HEK293 (cell line): ENCODE data around the gene MRPL36.
"Not testable (repeated sequence)": the region's sequence is repeated elsewhere in the genome, so short reads cannot be mapped to it uniquely, and the experiment has no call there.

Experiments
- ZNF266 ChIP-seq: fragments of 450-650 bp; formaldehyde crosslinking; IDR thresholded peaks from 2 replicates; pipeline ENCODE4 v1.5.1; 2016; ENCODE audit warnings: missing biosample characterization, missing genetic modification characterization, low read depth
- ZNF626 ChIP-seq: fragments of 450-650 bp; sonication (Bioruptor Pico); formaldehyde crosslinking; IDR thresholded peaks from 2 replicates; pipeline ENCODE4 v1.5.1; 2018; ENCODE audit warnings: missing biosample characterization, missing genetic modification characterization, inconsistent platforms
- ZNF670 ChIP-seq: fragments of 450-650 bp; formaldehyde crosslinking; IDR thresholded peaks from 2 replicates; pipeline ENCODE4 v1.5.1; 2016; ENCODE audit warnings: missing biosample characterization, missing genetic modification characterization, low read depth
- TF ChIP-seq, protein P1 (sequence below): fragments of 450-650 bp; formaldehyde crosslinking; IDR thresholded peaks from 2 replicates; pipeline ENCODE4 v1.5.1; 2016; ENCODE audit warnings: missing biosample characterization, missing genetic modification characterization
- TF ChIP-seq, protein P2 (sequence below): fragments of 450-650 bp; formaldehyde crosslinking; IDR thresholded peaks from 2 replicates; pipeline ENCODE4 v1.5.1; 2017; ENCODE audit warnings: missing biosample characterization, missing genetic modification characterization

DNA sequence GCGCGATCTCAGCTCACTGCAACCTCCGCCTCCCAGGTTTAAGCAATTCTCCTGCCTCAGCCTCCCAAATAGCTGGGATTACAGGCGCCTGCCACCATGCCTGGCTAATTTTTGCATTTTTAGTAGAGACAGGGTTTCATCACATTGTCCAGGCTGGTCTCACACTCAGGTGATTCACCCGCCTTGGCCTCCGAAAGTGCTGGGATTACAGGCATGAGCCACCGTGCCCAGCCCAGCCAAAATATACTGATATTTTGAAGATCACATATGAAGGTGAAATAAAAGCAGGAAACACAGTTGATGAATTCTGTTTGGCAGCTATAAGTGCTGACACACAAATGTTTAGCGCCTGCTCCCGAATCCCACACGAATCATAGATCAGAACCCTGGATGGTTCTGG lies 44.1 kb upstream of the MRPL36 start:
- not testable (repeated sequence) for TF ChIP-seq ZNF626, ZNF670, ZNF266 (tag by site-specific recombination)
- TF ChIP-seq, protein P1, sequence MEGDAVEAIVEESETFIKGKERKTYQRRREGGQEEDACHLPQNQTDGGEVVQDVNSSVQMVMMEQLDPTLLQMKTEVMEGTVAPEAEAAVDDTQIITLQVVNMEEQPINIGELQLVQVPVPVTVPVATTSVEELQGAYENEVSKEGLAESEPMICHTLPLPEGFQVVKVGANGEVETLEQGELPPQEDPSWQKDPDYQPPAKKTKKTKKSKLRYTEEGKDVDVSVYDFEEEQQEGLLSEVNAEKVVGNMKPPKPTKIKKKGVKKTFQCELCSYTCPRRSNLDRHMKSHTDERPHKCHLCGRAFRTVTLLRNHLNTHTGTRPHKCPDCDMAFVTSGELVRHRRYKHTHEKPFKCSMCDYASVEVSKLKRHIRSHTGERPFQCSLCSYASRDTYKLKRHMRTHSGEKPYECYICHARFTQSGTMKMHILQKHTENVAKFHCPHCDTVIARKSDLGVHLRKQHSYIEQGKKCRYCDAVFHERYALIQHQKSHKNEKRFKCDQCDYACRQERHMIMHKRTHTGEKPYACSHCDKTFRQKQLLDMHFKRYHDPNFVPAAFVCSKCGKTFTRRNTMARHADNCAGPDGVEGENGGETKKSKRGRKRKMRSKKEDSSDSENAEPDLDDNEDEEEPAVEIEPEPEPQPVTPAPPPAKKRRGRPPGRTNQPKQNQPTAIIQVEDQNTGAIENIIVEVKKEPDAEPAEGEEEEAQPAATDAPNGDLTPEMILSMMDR (tag by site-specific recombination), result not testable (repeated sequence)
- TF ChIP-seq, protein P2, sequence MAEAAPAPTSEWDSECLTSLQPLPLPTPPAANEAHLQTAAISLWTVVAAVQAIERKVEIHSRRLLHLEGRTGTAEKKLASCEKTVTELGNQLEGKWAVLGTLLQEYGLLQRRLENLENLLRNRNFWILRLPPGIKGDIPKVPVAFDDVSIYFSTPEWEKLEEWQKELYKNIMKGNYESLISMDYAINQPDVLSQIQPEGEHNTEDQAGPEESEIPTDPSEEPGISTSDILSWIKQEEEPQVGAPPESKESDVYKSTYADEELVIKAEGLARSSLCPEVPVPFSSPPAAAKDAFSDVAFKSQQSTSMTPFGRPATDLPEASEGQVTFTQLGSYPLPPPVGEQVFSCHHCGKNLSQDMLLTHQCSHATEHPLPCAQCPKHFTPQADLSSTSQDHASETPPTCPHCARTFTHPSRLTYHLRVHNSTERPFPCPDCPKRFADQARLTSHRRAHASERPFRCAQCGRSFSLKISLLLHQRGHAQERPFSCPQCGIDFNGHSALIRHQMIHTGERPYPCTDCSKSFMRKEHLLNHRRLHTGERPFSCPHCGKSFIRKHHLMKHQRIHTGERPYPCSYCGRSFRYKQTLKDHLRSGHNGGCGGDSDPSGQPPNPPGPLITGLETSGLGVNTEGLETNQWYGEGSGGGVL (tag by site-specific recombination), result not testable (repeated sequence)
